ENCODE results near the gene GMFB. TPM values are rescaled to one million over a fixed set of nuclear protein-coding genes. Genes with fewer than 3 reads are reported as not detected.
A peak's percentile ranks its signal among the peaks of the same experiment; 100 is the strongest.

The GMFB gene
- total and polyA plus RNA-seq, 2 experiments from 2014 or later = 56.5 to 88.3 TPM

DNA sequence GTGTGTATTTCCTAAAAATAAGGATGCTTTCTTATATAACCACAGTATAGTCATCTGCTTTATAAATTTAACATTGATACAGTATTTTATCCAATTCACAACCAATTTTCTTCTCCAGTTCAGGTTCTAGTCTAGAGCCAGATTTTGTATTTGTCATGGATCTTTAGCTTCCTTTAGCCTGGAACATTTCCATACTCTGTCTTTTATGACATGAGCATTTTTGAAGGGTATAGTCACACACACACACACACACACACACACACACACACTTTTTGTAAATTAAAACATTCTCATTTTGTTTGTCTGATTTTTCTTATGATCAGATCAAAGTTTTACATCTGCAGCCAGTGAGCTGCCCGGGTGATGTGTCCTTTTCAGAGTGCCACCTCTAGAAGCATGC lies 46.3 kb upstream of the GMFB start:
- H3K27me3 Mint-ChIP-seq (ENCODE audit: insufficient read depth, low read depth, poor library complexity) = no peaks in the 10 kb centered on the region

GRCh38 chr14:54533100-54533499 lies 44.3 kb upstream of the GMFB start:
- peak overlapping the region; percentile 85 for H3K27ac Mint-ChIP-seq
- TF ChIP-seq JUNB (IDR thresholded peaks at IDR 0.05; ENCODE audit: unreplicated experiment) (no peak), ZNF114 (CRISPR knock-in tag; IDR thresholded peaks at IDR 0.05) (no peak), CREB1 (CRISPR knock-in tag; IDR thresholded peaks at IDR 0.05; ENCODE audit: low read depth) (no peak), STAT1 (IDR thresholded peaks at IDR 0.05; ENCODE audit: unreplicated experiment) (no peak), EZH2phosphoT487 (IDR thresholded peaks at IDR 0.05; ENCODE audit: unreplicated experiment) (no peak), NANOG (IDR thresholded peaks at IDR 0.05; ENCODE audit: borderline replicate concordance) (no peak), EZH2 (IDR thresholded peaks at IDR 0.05; ENCODE audit: low read depth, unreplicated experiment) (no peak), ZNF331 (CRISPR knock-in tag; IDR thresholded peaks at IDR 0.05; ENCODE audit: low read depth) (no peak), ETS1 (IDR thresholded peaks at IDR 0.05) (no peak), POLR2AphosphoS5 (IDR thresholded peaks at IDR 0.05; ENCODE audit: low read depth) (no peak), CTCF (conservative IDR thresholded peaks at IDR 0.05; ENCODE audit: low read depth in 2 of 2) (no peak)
- TF ChIP-seq, protein P1, sequence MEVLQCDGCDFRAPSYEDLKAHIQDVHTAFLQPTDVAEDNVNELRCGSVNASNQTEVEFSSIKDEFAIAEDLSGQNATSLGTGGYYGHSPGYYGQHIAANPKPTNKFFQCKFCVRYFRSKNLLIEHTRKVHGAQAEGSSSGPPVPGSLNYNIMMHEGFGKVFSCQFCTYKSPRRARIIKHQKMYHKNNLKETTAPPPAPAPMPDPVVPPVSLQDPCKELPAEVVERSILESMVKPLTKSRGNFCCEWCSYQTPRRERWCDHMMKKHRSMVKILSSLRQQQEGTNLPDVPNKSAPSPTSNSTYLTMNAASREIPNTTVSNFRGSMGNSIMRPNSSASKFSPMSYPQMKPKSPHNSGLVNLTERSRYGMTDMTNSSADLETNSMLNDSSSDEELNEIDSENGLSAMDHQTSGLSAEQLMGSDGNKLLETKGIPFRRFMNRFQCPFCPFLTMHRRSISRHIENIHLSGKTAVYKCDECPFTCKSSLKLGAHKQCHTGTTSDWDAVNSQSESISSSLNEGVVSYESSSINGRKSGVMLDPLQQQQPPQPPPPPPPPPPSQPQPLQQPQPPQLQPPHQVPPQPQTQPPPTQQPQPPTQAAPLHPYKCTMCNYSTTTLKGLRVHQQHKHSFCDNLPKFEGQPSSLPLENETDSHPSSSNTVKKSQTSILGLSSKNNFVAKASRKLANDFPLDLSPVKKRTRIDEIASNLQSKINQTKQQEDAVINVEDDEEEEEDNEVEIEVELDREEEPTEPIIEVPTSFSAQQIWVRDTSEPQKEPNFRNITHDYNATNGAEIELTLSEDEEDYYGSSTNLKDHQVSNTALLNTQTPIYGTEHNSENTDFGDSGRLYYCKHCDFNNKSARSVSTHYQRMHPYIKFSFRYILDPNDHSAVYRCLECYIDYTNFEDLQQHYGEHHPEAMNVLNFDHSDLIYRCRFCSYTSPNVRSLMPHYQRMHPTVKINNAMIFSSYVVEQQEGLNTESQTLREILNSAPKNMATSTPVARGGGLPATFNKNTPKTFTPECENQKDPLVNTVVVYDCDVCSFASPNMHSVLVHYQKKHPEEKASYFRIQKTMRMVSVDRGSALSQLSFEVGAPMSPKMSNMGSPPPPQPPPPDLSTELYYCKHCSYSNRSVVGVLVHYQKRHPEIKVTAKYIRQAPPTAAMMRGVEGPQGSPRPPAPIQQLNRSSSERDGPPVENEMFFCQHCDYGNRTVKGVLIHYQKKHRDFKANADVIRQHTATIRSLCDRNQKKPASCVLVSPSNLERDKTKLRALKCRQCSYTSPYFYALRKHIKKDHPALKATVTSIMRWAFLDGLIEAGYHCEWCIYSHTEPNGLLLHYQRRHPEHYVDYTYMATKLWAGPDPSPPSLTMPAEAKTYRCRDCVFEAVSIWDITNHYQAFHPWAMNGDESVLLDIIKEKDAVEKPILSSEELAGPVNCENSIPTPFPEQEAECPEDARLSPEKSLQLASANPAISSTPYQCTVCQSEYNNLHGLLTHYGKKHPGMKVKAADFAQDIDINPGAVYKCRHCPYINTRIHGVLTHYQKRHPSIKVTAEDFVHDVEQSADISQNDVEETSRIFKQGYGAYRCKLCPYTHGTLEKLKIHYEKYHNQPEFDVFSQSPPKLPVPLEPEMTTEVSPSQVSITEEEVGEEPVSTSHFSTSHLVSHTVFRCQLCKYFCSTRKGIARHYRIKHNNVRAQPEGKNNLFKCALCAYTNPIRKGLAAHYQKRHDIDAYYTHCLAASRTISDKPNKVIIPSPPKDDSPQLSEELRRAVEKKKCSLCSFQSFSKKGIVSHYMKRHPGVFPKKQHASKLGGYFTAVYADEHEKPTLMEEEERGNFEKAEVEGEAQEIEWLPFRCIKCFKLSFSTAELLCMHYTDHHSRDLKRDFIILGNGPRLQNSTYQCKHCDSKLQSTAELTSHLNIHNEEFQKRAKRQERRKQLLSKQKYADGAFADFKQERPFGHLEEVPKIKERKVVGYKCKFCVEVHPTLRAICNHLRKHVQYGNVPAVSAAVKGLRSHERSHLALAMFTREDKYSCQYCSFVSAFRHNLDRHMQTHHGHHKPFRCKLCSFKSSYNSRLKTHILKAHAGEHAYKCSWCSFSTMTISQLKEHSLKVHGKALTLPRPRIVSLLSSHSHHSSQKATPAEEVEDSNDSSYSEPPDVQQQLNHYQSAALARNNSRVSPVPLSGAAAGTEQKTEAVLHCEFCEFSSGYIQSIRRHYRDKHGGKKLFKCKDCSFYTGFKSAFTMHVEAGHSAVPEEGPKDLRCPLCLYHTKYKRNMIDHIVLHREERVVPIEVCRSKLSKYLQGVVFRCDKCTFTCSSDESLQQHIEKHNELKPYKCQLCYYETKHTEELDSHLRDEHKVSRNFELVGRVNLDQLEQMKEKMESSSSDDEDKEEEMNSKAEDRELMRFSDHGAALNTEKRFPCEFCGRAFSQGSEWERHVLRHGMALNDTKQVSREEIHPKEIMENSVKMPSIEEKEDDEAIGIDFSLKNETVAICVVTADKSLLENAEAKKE (CRISPR knock-in tag; IDR thresholded peaks at IDR 0.05) = no peak

More for the DNA sequence above, 46.3 kb upstream of the GMFB start:
- H2AFZ ChIP-seq = no peak overlapping the region
- no peaks in the 10 kb centered on the region for H3K79me2 ChIP-seq (replicated peaks; ENCODE audit: insufficient read depth)
- ATAC-seq = no peak
- H3K4me3 ChIP-seq = no peak overlapping the region
- Mint-ChIP-seq H3K36me3 (ENCODE audit: low read depth) (peaks cover 4% of the 10 kb centered on the region; the same call in 2 of the 3 replicates), H3K4me3 (no peak overlapping the region), H3K4me1 (peaks cover 22% of the 10 kb centered on the region), H3K9me3 (no peaks in the 10 kb centered on the region), H3K27ac (peak overlapping the region; percentile 78)
- no peak for TF ChIP-seq ZNF331 (CRISPR knock-in tag; IDR thresholded peaks at IDR 0.05; ENCODE audit: low read depth)
- TF ChIP-seq STAT1 (IDR thresholded peaks at IDR 0.05; ENCODE audit: unreplicated experiment) = no peak
- H3K4me2 ChIP-seq = peak overlapping the region; percentile 53
- H3K27ac ChIP-seq (ENCODE audit: low read depth) = peak overlapping the region; percentile 65; the same call in 1 of the 2 replicates
- H4K20me1 ChIP-seq (replicated peaks; ENCODE audit: insufficient read depth) = no peaks in the 10 kb centered on the region
- no peaks in the 10 kb centered on the region for H3F3A ChIP-seq (replicated peaks; ENCODE audit: low read depth)
- peaks cover 22% of the 10 kb centered on the region for H3K4me1 ChIP-seq (ENCODE audit: insufficient read depth)
- H3K9me2 ChIP-seq (ENCODE audit: insufficient read depth) = no peaks in the 10 kb centered on the region
- peaks cover 8% of the 10 kb centered on the region; the same call in 1 of the 2 replicates for H3K36me3 ChIP-seq (ENCODE audit: insufficient read depth)
- no peak for DNase-seq (ENCODE audit: low spot score)
- H3K27me3 ChIP-seq (ENCODE audit: insufficient read depth) = no peaks in the 10 kb centered on the region

More at GRCh38 chr14:54533100-54533499, 44.3 kb upstream of the GMFB start:
- Mint-ChIP-seq H3K9me3 (no peaks in the 10 kb centered on the region), H3K27me3 (ENCODE audit: insufficient read depth, low read depth, poor library complexity) (no peaks in the 10 kb centered on the region), H3K4me1 (peaks cover 22% of the 10 kb centered on the region), H3K36me3 (ENCODE audit: low read depth) (peaks cover 2% of the 10 kb centered on the region; the same call in 2 of the 3 replicates), H3K4me3 (no peak overlapping the region)
- H4K20me1 ChIP-seq (replicated peaks; ENCODE audit: insufficient read depth) = no peaks in the 10 kb centered on the region
- ATAC-seq (peak; percentile 80), DNase-seq (ENCODE audit: low spot score) (peak; percentile 41)
- H3K4me2 ChIP-seq = no peak overlapping the region
- H3K4me1 ChIP-seq (ENCODE audit: insufficient read depth) = peaks cover 22% of the 10 kb centered on the region
- no peaks in the 10 kb centered on the region for H3K79me2 ChIP-seq (replicated peaks; ENCODE audit: insufficient read depth)
- no peaks in the 10 kb centered on the region for H3K9me2 ChIP-seq (ENCODE audit: insufficient read depth)
- H2AFZ ChIP-seq = no peak overlapping the region
- peak overlapping the region; percentile 64; the same call in 1 of the 2 replicates for H3K27ac ChIP-seq (ENCODE audit: low read depth)
- no peaks in the 10 kb centered on the region for H3K27me3 ChIP-seq (ENCODE audit: insufficient read depth)
- H3K4me3 ChIP-seq = no peak overlapping the region
- H3K36me3 ChIP-seq (ENCODE audit: insufficient read depth) = peaks cover 2% of the 10 kb centered on the region; the same call in 1 of the 2 replicates
- no peaks in the 10 kb centered on the region for H3F3A ChIP-seq (replicated peaks; ENCODE audit: low read depth)

Data from GM23338 (cell line).